ENCODE data around the gene C8G. TPM values are rescaled to one million over a fixed set of nuclear protein-coding genes. Genes with fewer than 3 reads are reported as not detected.

The C8G gene
- total and polyA plus RNA-seq, 2 of the 8 experiments (the other 6 are each of a cell fraction or from before 2014, with no cell fraction given), result 0.62 to 0.80 TPM

GRCh38 chr9:136982232-136983051 is 37.4 kb downstream of the C8G start, which contains the start of gene LCNL1 (continued):
- TF ChIP-seq HDAC2 (IDR thresholded peaks at IDR 0.05; ENCODE audit: borderline replicate concordance in 1 of 2, low read depth in 2 of 2, low read length in 2 of 2), result no peak
- no peak for TF ChIP-seq TBP (IDR thresholded peaks at IDR 0.05; ENCODE audit: low read depth, low read length)
- no peak for TF ChIP-seq POLR2AphosphoS5 (IDR thresholded peaks at IDR 0.05; ENCODE audit: low read depth, low read length)
- TF ChIP-seq RBBP5 (IDR thresholded peaks at IDR 0.05; ENCODE audit: borderline replicate concordance, low read depth, low read length), result no peak
- TF ChIP-seq SRF (IDR thresholded peaks at IDR 0.05; ENCODE audit: low read depth, low read length), result no peak
- no peak for TF ChIP-seq SIRT6 (IDR thresholded peaks at IDR 0.05; ENCODE audit: low read length)
- no peak for TF ChIP-seq ZNF274 (IDR thresholded peaks at IDR 0.05; ENCODE audit: borderline replicate concordance, extremely low read depth, low read length)
- TF ChIP-seq CTCF (IDR thresholded peaks at IDR 0.05; ENCODE audit: control extremely low read depth in 1 of 3, insufficient read depth in 1 of 3, low read depth in 1 of 3, low read length in 3 of 3), result no peak
